HL-60 (cell line): ENCODE measurements around the gene TSPAN10.
A peak's percentile ranks its signal among the peaks of the same experiment; 100 is the strongest.

Experiments
- DNase-seq, 2 experiments: peaks; one replicate each; pipeline ENCODE4 v3.0.0-alpha.2; 2010 to 2020; ENCODE audit warnings: low read depth in 1 of 2, low spot score in 1 of 2
- H3K27ac ChIP-seq: fragments of 250-450 bp; sonication (Bioruptor Pico); replicated peaks from 2 replicates; pipeline ENCODE4 v1.5.1; 2020; ENCODE audit warnings: mild to moderate bottlenecking, moderate library complexity
- H3K27me3 ChIP-seq: fragments of 250-450 bp; sonication (Bioruptor Pico); 2 replicates; pipeline ENCODE4 v1.5.1; 2021; ENCODE audit warnings: mild to moderate bottlenecking, moderate library complexity; ENCODE audit not compliant: insufficient read depth, poor library complexity, severe bottlenecking
- H3K4me3 ChIP-seq: replicated peaks from 2 replicates; pipeline ENCODE4 v1.5.1; 2011; ENCODE audit warnings: mild to moderate bottlenecking, control low read depth, low read length; ENCODE audit not compliant: insufficient read depth
- CTCF ChIP-seq: IDR thresholded peaks from one replicate; pipeline ENCODE4 v1.5.1; 2011; ENCODE audit warnings: low read length, control low read depth, inconsistent platforms; ENCODE audit not compliant: insufficient read depth
- GABPA ChIP-seq: IDR thresholded peaks from 2 replicates; pipeline ENCODE4 v1.6.1; 2012; ENCODE audit warnings: low read depth
- POLR2AphosphoS5 ChIP-seq: IDR thresholded peaks from 2 replicates; pipeline ENCODE4 v1.6.1; 2012; ENCODE audit warnings: low read depth
- REST ChIP-seq: IDR thresholded peaks from 2 replicates; pipeline ENCODE4 v1.6.1; 2012; ENCODE audit warnings: low read depth; ENCODE audit not compliant: insufficient replicate concordance
- SPI1 ChIP-seq: IDR thresholded peaks from 2 replicates; pipeline ENCODE4 v1.6.1; 2012; ENCODE audit warnings: low read depth, mild to moderate bottlenecking, borderline replicate concordance

TSPAN10 gene

GRCh38 chr17:81635973-81636504, 957 bp upstream of the TSPAN10 start:
- DNase-seq = no peak
- no peak for TF ChIP-seq GABPA
- no peak for TF ChIP-seq POLR2AphosphoS5
- TF ChIP-seq REST = no peak
- TF ChIP-seq CTCF = no peak
- no peak for TF ChIP-seq SPI1
- no peaks in the 10 kb centered on the region for H3K27me3 ChIP-seq
- peak overlapping the region; percentile 74 for H3K27ac ChIP-seq
- peak overlapping the region; percentile 95 for H3K4me3 ChIP-seq

- TF ChIP-seq SPI1 = no peak
- TF ChIP-seq CTCF = no peak
- TF ChIP-seq GABPA = no peak
- TF ChIP-seq POLR2AphosphoS5 = no peak
- Histone ChIP-seq H3K27me3 (no peaks in the 10 kb centered on the region), H3K27ac (no peak overlapping the region), H3K4me3 (no peak overlapping the region)
- no peak for DNase-seq
These were observed 1.7 kb downstream of the TSPAN10 start for GRCh38 chr17:81638683-81639082.

GRCh38 chr17:81640011-81640410, 3.0 kb downstream of the TSPAN10 start:
- TF ChIP-seq REST = no peak
- no peak for TF ChIP-seq POLR2AphosphoS5
- no peak for TF ChIP-seq CTCF
- TF ChIP-seq SPI1 = no peak
- TF ChIP-seq GABPA = no peak
- Histone ChIP-seq H3K4me3 (no peak overlapping the region), H3K27me3 (no peaks in the 10 kb centered on the region), H3K27ac (no peak overlapping the region)
- no peak for DNase-seq

- no peak for DNase-seq
- TF ChIP-seq GABPA (no peak), SPI1 (no peak), REST (no peak), CTCF (no peak), POLR2AphosphoS5 (no peak)
- Histone ChIP-seq H3K4me3 (no peak overlapping the region), H3K27me3 (no peaks in the 10 kb centered on the region), H3K27ac (no peak overlapping the region)
These were observed 5.0 kb downstream of the TSPAN10 start for GRCh38 chr17:81641825-81642489.
